GM12878 (cell line): ENCODE data around the gene PLA2G15. TPM values are rescaled to one million over a fixed set of nuclear protein-coding genes. Genes with fewer than 3 reads are reported as not detected.

Experiments used
- BMI1 ChIP-seq: fragments of 450-650 bp; IDR thresholded peaks from 2 replicates; pipeline ENCODE4 v1.6.1; 2016; ENCODE audit warnings: mild to moderate bottlenecking, moderate library complexity, borderline replicate concordance
- E2F4 ChIP-seq: IDR thresholded peaks from 2 replicates; pipeline ENCODE4 v1.6.1; 2012; ENCODE audit warnings: low read depth, low read length, improper control_type of control experiment
- LARP7 ChIP-seq: fragments of 450-650 bp; IDR thresholded peaks from 2 replicates; pipeline ENCODE4 v1.6.1; 2017; ENCODE audit warnings: mild to moderate bottlenecking
- MEF2A ChIP-seq: IDR thresholded peaks from 2 replicates; pipeline ENCODE4 v1.6.1; 2011; ENCODE audit warnings: low read depth, mild to moderate bottlenecking, low read length, moderate library complexity; ENCODE audit not compliant: insufficient read depth
- NR2F1 ChIP-seq: fragments of 450-650 bp; conservative IDR thresholded peaks from 2 replicates; pipeline ENCODE4 v1.6.1; 2017; ENCODE audit warnings: mild to moderate bottlenecking
- YY1 ChIP-seq: IDR thresholded peaks from 2 replicates; pipeline ENCODE4 v1.6.1; 2011; ENCODE audit warnings: low read depth, mild to moderate bottlenecking, low read length
- ZNF24 ChIP-seq: fragments of 450-650 bp; IDR thresholded peaks from 2 replicates; pipeline ENCODE4 v1.6.1; 2017; ENCODE audit warnings: antibody characterized with exemption, mild to moderate bottlenecking
- ZZZ3 ChIP-seq: IDR thresholded peaks from 2 replicates; pipeline ENCODE4 v1.6.1; 2011; ENCODE audit warnings: low read depth; ENCODE audit not compliant: control insufficient read depth, insufficient read length
- polyA plus RNA-seq, 11 experiments: library from polyadenylated mRNA; depleted of rRNA in 4 of 11; unstranded in 6 of 11; stranded (reverse) in 5 of 11; fragments of >200 nt; fragmentation: Nextera tagmentation in 4 of 11; fragmentation: Illumina TruSeq in 1 of 11; extraction: Ambion mirVana in 4 of 11; extraction: Trizol in 1 of 11; gene quantifications; 1 replicate in 1 of 11; 2 replicates in 10 of 11; pipeline versions ENCODE4 v1.2.1 to v1.2.3, GENCODE V29; 2011 to 2016; ENCODE audit warnings: inconsistent platforms in 2 of 11, missing spikeins in 2 of 11, low read depth in 1 of 11
- total RNA-seq, 4 experiments: library from RNA; depleted of rRNA in 3 of 4; stranded (reverse); fragments of >200 nt in 3 of 4; fragmentation: Illumina TruSeq in 1 of 4; extraction: Trizol in 1 of 4; gene quantifications; 2 replicates each; pipeline versions ENCODE4 v1.2.1 to v1.2.3, GENCODE V29; 2013 to 2021
- TF ChIP-seq, protein P1 (sequence below), 3 experiments: IDR thresholded peaks in 2 of 3; conservative IDR thresholded peaks in 1 of 3; 2 replicates each; pipeline ENCODE4 v1.5.1; 2011; ENCODE audit warnings: low read depth in 3 of 3, low read length in 3 of 3, mild to moderate bottlenecking in 3 of 3, control low read depth in 2 of 3, moderate library complexity in 2 of 3, inconsistent platforms in 1 of 3, mixed read lengths in 1 of 3; ENCODE audit not compliant: control insufficient read depth in 2 of 3, insufficient read depth in 1 of 3; ENCODE audit errors: extremely low read depth in 1 of 3

PLA2G15 gene
- total and polyA plus RNA-seq, 10 of the 15 experiments (the other 5 are each of a cell fraction or from before 2014, with no cell fraction given) = 0.31 to 9.4 (median 6.8) TPM

GRCh38 chr16:68255712-68256111, 10.5 kb downstream of the PLA2G15 start (continued):
- TF ChIP-seq, protein P1, sequence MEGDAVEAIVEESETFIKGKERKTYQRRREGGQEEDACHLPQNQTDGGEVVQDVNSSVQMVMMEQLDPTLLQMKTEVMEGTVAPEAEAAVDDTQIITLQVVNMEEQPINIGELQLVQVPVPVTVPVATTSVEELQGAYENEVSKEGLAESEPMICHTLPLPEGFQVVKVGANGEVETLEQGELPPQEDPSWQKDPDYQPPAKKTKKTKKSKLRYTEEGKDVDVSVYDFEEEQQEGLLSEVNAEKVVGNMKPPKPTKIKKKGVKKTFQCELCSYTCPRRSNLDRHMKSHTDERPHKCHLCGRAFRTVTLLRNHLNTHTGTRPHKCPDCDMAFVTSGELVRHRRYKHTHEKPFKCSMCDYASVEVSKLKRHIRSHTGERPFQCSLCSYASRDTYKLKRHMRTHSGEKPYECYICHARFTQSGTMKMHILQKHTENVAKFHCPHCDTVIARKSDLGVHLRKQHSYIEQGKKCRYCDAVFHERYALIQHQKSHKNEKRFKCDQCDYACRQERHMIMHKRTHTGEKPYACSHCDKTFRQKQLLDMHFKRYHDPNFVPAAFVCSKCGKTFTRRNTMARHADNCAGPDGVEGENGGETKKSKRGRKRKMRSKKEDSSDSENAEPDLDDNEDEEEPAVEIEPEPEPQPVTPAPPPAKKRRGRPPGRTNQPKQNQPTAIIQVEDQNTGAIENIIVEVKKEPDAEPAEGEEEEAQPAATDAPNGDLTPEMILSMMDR (IDR thresholded peaks at IDR 0.05 in 2 of 3, conservative IDR thresholded peaks at IDR 0.05 in 1 of 3; ENCODE audit: control insufficient read depth in 2 of 3, extremely low read depth in 1 of 3, insufficient read depth in 1 of 3, low read depth in 3 of 3, low read length in 3 of 3) = no peak
- TF ChIP-seq E2F4 (no peak), MEF2A (no peak), YY1 (no peak), NR2F1 (no peak), ZNF24 (no peak), LARP7 (no peak), BMI1 (no peak), ZZZ3 (no peak)
